ENCODE measurements around the gene CTNNA1. TPM values are rescaled to one million over a fixed set of nuclear protein-coding genes. Genes with fewer than 3 reads are reported as not detected.
"Not testable (repeated sequence)": the region's sequence is repeated elsewhere in the genome, so short reads cannot be mapped to it uniquely, and the experiment has no call there.

Gene CTNNA1
- total RNA-seq, 1 donor from 2014 or later: 282 TPM

DNA sequence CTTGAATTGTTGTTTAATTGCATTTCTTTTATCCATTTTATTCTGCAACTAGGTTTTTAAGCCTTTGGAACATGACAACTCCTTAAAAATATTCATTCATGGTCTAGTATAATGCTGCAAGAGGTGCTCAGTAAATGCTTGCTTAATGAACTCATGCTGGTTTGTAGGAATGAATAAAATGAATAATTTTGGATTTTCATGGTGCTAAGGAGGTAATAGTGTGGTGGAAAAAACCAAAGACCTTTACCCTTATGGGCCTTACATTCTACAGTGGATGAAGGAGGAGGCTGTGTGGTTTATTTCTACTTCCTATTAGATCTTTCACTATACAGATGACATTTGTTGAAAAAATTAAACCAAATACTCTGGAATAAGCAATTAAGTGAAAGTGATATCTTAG lies 78.5 kb downstream of the CTNNA1 start:
- DNase-seq (ENCODE audit: low read depth, low spot score): no peak
- Mint-ChIP-seq H3K27me3 (ENCODE audit: low read depth) (no peaks in the 10 kb centered on the region), H3K9me3 (no peaks in the 10 kb centered on the region), H3K27ac (ENCODE audit: unreplicated experiment) (no peak overlapping the region), H3K4me1 (peaks cover 14% of the 10 kb centered on the region), H3K36me3 (ENCODE audit: low read depth) (peaks cover 18% of the 10 kb centered on the region), H3K4me3 (no peak overlapping the region)
- no peak for TF ChIP-seq CTCF (conservative IDR thresholded peaks at IDR 0.05)

- Mint-ChIP-seq H3K36me3 (ENCODE audit: low read depth) (peaks cover 18% of the 10 kb centered on the region), H3K4me3 (no peak overlapping the region)
Measured at GRCh38 chr5:138832218-138832617, 79.0 kb downstream of the CTNNA1 start.

DNA sequence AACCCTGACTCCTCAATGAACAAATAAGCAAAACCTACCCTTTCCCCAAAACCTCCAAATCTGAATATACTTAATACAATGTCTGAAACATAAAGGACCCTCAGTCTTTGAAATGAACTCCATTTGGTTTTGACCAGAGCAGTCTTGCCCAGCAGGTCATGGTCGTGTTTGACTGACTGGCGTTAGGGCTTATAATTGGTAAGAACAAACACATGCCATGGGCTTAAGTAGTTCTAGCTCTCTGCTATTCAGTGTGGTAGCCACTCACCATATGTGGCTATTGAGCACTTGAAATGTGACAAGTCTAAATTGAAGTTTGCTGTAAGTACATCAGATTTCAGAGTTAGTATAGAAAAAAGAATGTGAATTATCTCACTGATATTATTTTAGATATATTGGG lies 79.9 kb downstream of the CTNNA1 start:
- Mint-ChIP-seq H3K27me3 (ENCODE audit: low read depth) (no peaks in the 10 kb centered on the region), H3K9me3 (no peaks in the 10 kb centered on the region), H3K4me1 (peaks cover 14% of the 10 kb centered on the region), H3K27ac (ENCODE audit: unreplicated experiment) (no peak overlapping the region), H3K4me3 (no peak overlapping the region), H3K36me3 (ENCODE audit: low read depth) (peaks cover 12% of the 10 kb centered on the region)
- no peak for DNase-seq (ENCODE audit: low read depth, low spot score)
- no peak for TF ChIP-seq CTCF (conservative IDR thresholded peaks at IDR 0.05)

More at GRCh38 chr5:138832218-138832617, 79.0 kb downstream of the CTNNA1 start:
- DNase-seq (ENCODE audit: low read depth, low spot score): no peak
- Mint-ChIP-seq H3K4me1 (peaks cover 14% of the 10 kb centered on the region), H3K9me3 (no peaks in the 10 kb centered on the region), H3K27ac (ENCODE audit: unreplicated experiment) (no peak overlapping the region), H3K27me3 (ENCODE audit: low read depth) (no peaks in the 10 kb centered on the region)
- no peak for TF ChIP-seq CTCF (conservative IDR thresholded peaks at IDR 0.05)

DNA sequence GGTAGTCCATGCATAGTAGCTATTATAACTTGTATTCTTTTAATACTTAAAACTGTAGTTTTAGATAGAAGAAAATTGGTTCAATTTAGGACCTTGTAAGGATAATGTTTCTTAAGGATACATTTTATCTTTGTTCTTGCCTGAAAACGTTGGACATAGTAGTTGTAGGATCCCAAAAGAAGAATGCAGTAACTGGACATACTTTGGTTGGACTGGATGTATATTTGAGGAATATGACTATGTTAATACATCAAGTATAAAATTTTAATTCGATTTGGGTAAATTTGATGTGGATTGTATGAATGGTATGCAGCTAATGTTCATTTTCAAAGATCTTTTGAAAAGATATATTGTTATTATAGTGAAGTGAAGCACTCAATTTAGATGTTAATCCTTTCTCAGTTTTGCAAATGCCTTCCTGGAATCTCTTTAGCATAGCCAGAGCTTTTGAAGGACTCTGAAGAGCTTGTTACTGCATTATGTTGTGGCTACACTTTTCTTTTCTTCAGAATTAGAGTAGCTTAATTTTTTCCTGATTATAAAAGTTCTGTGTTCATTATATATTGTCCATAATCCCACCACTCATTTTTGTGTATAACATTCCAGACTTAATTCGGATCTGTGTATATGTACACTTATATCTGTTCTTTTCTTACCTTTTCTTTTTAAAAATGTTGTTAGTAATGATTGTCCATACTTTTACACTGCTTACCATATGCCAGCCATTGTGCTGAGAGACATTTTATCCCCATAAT lies 80.7 kb downstream of the CTNNA1 start:
- no peaks in the 10 kb centered on the region for H3K9me3 Mint-ChIP-seq
- H3K36me3 Mint-ChIP-seq (ENCODE audit: low read depth): peaks cover 7% of the 10 kb centered on the region
- TF ChIP-seq CTCF (conservative IDR thresholded peaks at IDR 0.05): no peak
- H3K27me3 Mint-ChIP-seq (ENCODE audit: low read depth): no peaks in the 10 kb centered on the region
- H3K4me1 Mint-ChIP-seq: peaks cover 14% of the 10 kb centered on the region
- no peak overlapping the region for H3K27ac Mint-ChIP-seq (ENCODE audit: unreplicated experiment)
- DNase-seq (ENCODE audit: low read depth, low spot score): no peak
- no peak overlapping the region for H3K4me3 Mint-ChIP-seq

DNA sequence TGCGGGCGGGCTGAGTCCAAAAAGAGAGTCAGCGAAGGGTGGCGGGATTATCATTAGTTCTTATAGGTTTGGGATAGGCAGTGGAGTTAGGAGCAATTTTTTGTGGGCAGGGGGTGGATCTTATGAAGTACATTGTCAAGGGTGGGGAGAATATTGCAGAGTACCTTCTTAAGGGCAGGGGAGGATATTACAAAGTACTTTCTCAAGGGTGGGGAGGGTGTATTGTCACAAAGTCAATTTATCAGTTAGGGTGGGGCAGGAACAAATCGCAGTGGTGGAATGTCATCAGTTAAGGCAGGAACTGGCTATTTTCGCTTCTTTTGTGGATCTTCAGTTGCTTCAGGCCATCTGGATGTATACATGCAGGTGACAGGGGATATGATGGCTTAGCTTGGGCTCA lies 81.6 kb downstream of the CTNNA1 start:
- H3K27ac Mint-ChIP-seq (ENCODE audit: unreplicated experiment); H3K4me3 Mint-ChIP-seq; H3K27me3 Mint-ChIP-seq (ENCODE audit: low read depth); H3K9me3 Mint-ChIP-seq; H3K36me3 Mint-ChIP-seq (ENCODE audit: low read depth); DNase-seq (ENCODE audit: low read depth, low spot score): not testable (repeated sequence)
- H3K4me1 Mint-ChIP-seq: peaks cover 18% of the 10 kb centered on the region

- TF ChIP-seq CTCF (conservative IDR thresholded peaks at IDR 0.05): no peak
- H3K27ac Mint-ChIP-seq (ENCODE audit: unreplicated experiment): no peak overlapping the region
- peaks cover 13% of the 10 kb centered on the region for H3K4me1 Mint-ChIP-seq
- no peaks in the 10 kb centered on the region for H3K9me3 Mint-ChIP-seq
- H3K27me3 Mint-ChIP-seq (ENCODE audit: low read depth): no peaks in the 10 kb centered on the region
- DNase-seq (ENCODE audit: low read depth, low spot score): no peak
- H3K4me3 Mint-ChIP-seq: no peak overlapping the region
- H3K36me3 Mint-ChIP-seq (ENCODE audit: low read depth): no peaks in the 10 kb centered on the region
Measured at GRCh38 chr5:138837160-138837559, 83.9 kb downstream of the CTNNA1 start.
